Stimulated activated CD8-positive, alpha-beta memory T cell treated with anti-CD3 and anti-CD28 coated beads, Interleukin-2, amount 100 ng/mL, for 1 hour (primary cell): Measurements from ENCODE around the gene ESPL1.
"Not testable (repeated sequence)": the region's sequence is repeated elsewhere in the genome, so short reads cannot be mapped to it uniquely, and the experiment has no call there.

Experiments
- DNase-seq, 2 donors: peaks; one replicate each; pipeline ENCODE4 v3.0.0-alpha.2; 2020; ENCODE audit warnings: low read depth in 2 of 2

The ESPL1 gene

DNA sequence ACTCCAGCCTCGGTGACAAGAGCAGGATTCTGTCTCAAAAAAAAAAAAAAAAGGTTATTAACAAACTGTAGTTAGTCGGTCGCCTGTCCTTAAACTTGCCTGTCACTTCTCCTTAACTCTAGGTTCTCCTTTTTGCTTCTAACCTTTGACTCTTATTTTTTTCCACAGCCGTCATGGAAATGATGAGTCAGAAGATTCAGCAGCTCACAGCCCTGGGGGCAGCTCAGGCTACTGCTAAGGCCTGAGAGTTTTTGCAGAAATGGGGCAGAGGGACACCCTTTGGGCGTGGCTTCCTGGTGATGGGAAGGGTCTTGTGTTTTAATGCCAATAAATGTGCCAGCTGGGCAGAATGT, 31.0 kb downstream of the ESPL1 start:
- DNase-seq, result no peak

DNA sequence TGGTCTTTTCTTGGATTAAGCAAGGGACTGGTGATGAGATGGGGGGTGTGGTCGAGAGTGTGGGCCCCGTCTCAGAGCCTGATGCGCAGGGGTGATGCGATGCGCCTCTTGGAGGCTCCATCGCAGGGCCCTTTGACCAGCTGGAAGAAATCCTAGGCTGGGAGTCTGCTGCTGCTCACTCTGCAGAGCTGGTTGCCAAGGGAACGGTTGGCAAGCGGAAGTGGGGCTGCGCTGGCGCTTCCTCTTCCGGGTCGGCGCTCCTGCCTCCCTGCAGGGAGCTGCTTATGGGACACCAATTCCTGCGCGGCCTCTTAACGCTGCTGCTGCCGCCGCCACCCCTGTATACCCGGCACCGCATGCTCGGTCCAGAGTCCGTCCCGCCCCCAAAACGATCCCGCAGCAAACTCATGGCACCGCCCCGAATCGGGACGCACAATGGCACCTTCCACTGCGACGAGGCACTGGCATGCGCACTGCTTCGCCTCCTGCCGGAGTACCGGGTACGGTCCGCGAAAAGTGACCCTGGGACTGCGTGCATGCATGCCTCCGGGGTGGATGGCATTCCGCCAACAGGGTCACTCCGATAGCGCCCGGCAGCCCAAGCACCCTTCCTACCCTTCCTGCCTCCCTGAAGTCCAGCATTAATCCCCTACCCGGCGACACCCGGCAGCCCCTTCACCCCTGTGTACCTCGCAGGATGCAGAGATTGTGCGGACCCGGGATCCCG, 31.5 kb downstream of the ESPL1 start, which contains the start of gene MYG1:
TSS of gene MYG1 (plus strand) at position 242 of the 727 bp plus-strand sequence. CDS start at position 285, 43 bp downstream.
- DNase-seq, result peak; percentile 66 to 69

DNA sequence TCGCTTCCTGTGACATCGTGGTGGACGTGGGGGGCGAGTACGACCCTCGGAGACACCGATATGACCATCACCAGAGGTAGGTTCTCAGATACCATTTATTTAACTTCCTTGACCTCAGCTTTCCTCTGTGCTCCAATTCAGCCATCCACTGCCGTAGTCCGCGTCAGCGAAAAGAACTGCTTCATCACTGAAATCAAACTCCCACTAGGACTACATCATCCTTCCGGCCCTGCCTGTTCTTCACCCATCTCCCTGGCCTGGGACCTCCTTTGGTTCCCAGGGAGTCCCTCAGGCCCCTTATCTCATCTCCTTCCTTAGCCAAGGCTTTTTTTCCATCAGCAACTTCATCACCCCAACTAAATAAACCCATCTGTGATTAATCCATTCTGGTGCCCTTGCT, 32.1 kb downstream of the ESPL1 start:
- DNase-seq, result no peak

DNA sequence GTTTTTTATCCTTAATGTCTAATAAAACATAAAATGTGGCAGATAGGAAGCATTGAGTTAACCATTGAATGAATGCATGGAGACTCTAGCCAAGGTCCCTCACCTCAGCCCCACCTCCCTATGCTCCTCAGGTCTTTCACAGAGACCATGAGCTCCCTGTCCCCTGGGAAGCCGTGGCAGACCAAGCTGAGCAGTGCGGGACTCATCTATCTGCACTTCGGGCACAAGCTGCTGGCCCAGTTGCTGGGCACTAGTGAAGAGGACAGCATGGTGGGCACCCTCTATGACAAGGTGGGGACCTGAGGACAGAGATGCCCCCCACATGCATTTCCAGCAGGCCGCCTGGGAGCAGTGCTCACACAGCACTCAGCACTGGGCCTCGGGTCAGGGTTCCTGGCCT, 34.8 kb downstream of the ESPL1 start:
- DNase-seq, result no peak

DNA sequence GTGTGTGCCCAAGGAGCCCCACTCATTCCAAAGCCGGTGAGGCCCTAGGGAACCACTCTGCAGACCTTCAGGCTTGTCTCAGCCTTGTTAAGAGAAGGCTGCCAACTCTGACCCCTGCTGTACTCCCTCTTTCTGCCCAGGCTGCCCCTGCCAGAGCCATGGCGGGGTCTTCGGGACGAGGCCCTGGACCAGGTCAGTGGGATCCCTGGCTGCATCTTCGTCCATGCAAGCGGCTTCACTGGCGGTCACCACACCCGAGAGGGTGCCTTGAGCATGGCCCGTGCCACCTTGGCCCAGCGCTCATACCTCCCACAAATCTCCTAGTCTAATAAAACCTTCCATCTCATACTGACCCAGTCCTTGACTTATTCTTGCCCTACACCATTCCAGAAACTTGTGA, 38.7 kb downstream of the ESPL1 start:
- DNase-seq, result no peak

DNA sequence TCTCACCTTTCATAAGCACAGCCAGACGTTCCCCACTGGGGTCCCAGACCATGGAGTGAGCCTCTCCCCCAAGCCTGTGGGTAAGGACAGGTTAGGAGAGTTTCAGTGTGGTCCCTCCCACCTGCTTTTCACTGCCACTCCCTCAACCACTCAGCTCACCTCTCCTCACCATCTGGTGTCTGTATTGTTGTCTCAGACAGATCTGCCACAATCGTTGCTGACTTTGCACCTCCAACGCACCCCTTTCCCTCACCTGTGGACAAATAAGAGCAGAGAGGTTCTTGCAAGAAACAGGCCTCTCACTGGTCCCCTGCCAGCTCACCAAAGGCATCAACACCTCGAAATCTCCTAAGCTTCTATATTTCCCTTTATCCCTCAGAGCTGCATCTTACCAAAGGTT, 40.2 kb downstream of the ESPL1 start:
- no peak for DNase-seq

DNA sequence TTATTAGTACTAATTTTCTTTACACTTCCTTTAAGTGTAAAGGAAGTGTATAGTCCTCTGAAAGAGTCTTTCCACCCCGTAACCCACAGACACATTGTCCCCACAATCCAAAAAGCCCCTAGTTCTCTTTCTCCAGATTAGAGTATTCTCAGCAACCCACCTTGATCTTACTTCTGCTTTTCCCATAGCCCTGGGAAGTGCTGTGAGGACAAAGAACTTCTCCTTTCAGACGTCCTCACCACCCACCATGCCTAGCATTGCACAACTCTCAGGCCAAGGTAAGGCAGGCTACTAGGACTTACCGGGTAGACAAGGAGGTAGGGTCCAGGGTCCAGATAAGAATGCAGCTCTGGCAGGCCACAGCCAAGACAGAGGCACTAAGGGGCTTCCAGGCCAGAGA, 45.9 kb downstream of the ESPL1 start:
- DNase-seq, result no peak

DNA sequence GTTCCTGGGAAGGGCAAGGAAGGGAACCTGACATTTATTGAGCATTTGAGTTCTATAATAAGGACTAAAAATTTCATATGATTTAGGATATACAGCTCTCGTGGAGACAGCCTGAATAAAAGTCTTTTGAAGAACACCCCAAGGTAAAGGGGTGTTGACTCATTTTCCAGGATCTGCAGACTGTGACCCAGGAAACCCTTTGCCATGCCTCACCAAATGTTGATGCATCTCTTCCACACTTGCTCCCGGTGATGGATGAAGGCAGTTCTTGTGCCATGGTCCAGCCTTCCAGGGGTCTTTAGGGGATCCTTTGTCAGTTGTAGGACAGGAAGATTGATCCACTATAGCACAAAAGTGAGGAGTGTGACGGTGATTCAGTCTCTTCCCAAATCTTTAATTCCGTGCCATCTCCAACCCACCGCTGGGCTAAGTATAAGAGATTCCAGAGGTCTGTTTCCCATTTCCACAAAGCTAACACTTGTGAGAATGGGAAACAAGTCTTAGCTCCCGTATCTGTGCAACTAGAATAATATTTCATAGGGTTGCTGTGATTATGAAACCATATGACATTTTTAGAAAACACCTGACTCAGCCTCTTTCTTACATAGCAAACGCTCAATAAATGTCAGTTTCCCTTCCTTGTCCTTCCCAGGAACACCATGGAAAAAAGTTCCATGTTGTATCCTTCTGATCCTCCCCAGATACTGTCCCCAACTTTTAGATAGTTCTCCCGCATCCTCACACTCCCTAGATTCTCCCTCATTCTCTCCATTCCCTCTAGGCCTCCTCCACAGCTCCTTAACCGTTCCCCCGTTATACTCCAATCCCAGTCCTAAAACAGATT, 52.5 kb downstream of the ESPL1 start:
- DNase-seq, result no peak

DNA sequence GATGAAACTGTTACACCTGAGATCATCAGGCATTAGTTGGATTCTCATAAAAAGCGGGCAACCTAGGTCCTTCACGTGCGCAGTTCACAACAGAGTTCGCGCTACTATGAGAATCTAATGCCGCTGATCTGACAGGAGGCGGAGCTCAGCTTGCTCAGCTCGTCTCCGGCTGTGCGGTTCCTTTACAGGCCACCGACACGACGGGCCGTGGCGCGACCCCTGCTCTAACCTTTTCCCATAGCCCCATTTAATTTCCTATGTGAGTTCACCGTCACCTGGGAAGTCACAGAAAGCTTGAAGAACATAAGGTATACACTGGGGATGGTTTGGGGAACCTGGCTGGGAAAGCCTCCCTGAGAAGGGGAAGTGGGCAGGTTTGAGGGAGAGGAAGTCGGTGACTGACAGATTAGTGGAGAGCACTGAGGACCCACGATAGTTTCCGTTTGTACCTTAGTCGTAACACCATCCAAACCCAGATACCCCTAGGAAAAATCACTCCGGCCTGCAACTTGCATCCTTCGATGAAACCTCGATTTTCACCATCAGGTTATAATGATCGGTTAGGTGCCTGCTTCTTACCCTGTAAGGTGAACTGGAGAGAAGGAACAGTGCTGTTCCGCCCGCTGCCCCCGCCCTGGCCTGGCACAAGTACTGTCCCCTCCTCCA, 56.1 kb downstream of the ESPL1 start:
- peak; percentile 14 to 34 for DNase-seq

DNA sequence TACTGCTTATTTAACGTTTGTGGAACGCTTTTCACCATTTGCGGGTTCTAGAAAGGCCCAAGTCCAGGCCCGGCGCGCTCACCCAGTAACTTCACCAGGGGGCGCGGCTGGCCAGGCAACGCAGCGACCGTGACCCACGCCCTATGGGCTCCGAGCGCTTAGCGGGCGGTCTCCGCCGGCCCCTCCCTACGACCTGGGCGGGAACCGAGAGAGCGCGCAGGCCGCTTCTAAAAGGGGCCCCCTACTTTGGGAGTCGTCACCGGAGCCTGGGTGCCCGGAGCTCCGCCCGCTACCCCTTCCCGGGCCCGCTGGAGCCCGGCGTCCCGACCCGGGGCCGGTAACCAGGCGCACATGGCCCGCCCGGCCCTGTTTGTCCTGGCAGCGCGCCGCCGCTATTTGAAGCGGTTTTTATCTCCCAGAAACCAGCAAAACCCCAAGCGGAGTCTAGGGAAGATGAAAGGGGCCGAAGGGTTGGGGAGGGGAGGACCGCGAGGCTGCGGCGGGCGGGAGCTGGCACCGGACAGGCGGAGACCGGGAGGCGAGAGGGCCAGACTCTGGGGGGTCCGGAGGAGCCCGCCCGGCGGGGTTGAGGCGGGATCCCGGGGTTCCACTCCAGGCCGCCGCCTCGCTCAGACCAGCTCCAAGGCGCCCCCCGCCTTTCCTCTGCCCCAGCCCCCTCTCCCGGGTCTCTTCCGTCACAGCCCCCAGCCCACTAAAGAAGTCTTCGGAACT, 56.8 kb downstream of the ESPL1 start:
- peak; percentile 67 to 78 for DNase-seq

DNA sequence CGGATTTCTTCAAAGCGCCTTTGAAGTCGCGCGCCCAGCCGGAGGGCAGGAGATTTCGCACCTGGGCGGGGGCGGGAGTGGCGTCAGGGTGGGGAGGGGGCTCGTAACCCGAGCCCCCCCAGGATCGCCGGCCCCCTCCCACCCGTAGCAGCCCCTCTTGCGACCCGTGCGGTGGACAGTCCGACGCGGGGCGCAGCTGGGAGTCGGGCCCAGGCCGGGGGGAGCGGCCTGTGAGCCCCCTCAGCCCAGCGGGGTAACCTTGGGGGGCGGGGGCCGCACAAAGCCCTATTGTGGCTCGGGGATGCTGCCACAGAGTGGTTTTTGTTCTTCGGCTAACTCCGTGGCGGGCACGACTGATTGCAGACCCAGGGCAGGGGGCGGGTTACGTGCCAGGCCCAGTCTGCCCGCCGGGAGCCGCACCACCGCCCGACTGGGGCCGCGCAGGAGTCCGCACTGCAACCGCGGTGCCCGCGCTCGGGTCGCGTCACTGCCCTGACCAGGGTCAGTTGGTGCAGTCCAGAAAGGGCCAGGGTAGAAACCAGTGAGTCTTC, 57.5 kb downstream of the ESPL1 start:
- no peak for DNase-seq

DNA sequence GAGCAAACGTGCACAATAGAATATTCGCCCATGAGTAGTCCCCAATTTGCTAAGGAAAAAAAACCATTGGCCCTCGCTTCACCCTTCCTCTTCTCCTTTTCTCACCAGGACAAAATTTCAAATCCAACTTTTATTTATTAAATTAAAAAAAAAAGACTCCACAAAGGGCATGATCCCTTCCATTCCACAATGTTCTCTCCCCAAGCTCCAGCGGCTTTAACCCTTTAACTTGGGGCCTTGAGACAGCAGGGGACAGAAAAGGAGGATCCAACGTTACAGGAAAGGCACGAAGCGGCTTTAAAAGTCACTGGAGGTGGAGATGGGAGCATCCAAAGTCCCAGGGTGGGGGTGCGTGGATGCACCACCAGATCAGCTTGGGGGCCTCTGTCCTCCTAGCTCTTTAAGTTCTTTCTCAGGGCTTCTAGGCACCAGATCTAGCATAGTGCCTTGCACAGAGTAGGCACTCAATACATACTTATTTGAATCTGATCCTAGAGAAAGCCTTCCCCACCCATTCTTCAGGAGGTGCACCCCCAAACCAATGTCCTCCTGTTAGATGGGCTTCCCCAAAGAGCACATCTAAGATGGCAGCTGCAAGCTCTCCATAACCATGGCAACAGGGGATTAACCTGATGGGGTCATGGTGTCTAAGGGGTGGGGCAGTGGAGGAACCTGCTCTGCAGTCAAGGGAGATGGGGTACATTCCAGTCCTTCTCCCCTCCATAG, 58.5 kb downstream of the ESPL1 start:
- no peak for DNase-seq

DNA sequence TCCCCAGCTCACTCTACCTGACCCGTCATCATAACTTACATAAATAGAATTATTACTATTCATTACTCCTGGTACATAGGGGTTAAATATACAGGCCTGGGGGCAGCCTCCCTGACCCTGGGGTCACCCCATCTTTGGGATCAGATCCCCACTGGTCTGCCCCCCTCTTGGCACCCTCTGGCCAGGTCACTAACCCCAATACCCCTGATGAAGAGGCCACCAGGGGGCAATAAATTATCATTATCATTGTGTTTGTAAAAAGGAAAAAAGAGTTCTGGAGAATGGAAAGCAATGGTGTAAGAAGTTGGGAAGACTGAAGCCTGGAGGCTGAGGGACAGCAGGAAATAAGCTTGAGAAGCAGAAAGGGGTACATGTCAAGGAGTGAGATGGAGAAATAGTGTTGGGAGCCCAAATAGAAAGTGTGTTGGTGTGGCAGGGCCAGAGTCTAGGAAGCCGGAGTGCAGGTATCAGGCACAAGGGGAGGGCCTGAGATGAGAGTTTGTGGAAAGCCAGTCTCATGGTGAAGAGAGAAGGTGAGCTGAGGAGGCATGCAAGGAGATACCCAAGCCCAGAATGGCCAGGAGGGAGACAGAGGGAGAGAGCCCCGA, 59.4 kb downstream of the ESPL1 start:
- no peak for DNase-seq

DNA sequence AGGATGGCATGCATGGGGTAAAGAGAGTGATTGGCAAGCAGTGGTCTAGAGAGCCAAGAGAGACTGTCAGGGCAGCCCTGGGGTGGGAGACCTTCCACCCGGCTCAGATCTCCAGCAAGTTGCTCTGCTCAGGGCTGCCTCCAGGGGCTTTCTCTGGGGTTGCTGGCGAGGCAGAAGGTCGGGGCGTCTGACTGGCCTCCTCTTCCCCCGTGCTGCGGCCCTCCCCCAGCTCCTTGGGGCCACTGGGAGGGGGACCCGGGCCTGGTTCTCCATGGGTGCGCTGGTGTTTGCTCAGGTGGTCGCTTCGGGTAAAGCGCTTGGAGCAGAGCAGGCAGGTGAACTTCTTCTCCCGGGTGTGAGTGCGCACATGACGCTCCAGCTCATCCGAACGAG, 59.9 kb downstream of the ESPL1 start:
- no peak for DNase-seq

DNA sequence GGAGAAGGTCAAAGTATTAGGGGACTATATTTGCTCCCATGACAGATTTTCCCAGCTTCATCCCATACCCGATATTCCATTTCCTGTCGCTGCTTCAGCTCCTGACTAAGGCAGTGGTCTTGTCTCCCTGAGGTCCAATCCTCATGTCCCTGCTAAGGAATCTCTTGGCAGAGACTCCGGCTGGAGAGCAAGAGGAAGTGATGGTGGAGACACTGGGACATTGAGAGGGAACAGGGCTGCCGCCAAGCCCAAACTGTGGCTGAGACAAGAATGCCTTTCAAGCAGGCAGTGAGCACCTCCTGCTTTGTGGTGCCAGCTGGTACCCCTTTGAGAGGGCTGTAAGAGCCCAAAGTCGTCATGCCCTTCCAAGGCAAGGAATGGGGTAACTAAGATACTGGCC, 62.6 kb downstream of the ESPL1 start:
- DNase-seq, result no peak

DNA sequence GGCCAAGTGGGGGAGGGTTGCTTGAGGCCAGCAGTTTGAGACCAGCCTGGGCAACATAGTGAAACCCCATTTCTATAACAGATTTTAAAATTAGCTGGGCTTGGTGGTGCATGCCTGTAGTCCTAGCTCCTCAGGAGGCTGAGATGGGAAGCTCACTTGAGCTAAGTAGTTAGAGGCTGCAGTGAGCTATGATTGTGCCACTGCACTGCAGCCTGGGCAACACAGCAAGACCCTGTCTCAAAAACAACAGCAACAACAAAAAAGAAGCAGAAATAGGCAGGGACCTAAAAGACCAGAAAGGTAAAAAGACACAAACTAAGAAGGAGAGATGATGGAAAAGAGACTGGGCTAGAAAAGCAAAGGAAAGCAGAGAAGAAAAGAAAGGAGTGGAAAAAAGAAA, 64.2 kb downstream of the ESPL1 start:
- not testable (repeated sequence) for DNase-seq

DNA sequence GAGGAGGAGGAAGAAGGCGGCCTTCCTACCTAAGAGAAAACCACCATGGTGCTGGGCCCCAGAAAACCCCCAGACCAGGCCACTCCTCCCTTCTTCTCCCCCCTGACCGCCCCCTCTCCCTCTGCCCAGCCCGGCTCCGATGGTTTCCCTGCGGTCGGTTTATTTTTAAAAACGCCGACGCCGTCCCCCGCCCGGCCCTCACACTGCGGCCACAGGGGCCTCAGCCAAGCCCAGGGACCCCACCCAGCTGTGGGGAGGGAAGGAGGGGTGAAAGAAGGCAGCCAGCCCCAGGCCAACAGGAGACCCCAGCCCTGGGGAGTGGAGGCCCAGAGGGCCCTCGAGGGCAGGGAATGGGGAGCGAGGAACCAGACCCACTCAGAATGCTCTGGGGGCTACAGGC, 64.6 kb downstream of the ESPL1 start:
- no peak for DNase-seq

DNA sequence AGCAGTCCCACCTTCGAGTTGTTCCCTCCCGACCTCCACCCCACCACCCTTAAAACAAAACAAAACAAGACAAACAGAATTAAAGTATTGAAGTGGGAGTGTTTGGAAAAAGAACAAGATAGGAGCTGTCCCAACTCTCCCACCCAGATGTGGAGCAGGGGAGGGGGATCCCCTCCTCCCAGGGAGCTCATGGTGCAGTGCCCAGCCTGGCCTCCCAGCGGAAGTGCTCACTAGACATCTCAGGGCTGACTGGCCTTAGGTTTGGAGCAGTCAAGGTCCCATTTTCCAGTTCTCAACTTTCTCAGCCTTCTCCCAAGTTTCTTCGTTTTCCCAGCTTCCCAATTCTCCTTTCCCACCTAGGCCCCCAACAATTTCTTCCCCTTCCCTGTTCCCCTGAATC, 65.2 kb downstream of the ESPL1 start:
- no peak for DNase-seq

DNA sequence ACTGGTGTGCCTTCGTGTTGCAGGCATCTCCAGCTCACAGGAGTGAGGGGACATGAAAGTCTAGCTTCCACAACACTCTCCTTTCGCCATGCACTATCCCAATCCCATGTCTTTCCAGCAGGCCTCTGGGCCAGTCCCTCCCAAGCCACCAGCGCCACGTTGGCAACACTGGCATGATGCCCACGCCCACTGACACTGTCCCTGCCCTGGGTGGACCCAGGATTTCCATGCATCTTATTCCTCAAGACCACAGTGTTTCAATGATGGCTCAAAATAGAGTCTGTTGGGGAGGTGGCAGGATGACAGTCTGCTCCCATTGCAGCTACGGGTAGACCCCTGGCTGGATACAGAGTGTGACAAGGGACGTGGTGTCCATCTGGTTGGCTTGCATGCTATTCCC, 65.7 kb downstream of the ESPL1 start:
- DNase-seq, result no peak

DNA sequence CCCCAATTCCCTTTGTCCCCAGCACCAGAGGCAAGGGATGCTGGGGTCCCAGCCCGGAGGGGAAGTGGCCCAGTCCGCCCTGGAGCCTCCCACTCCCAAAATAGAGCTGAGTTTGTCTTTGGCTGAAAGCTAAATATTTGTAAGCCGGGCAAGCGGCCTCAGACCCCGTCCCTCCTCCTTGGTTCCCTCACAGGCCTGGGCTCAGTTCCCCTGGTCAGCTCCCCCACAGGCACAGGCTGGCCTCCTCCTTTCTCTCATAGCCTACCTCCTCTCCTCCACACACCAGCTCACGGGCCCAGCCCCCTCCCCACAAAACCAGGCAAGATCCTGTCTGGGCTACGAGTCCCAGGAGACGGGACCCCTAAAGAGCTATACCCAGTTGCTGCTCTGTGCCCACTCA, 66.7 kb downstream of the ESPL1 start:
- DNase-seq, result no peak
